22Rv1 (cell line): ENCODE measurements around the gene PARN.

Experiments used
- CTCF ChIP-seq: fragments of 450-650 bp; IDR thresholded peaks from 2 replicates; pipeline ENCODE4 v1.5.1; 2017; ENCODE audit warnings: mild to moderate bottlenecking
- ZFX ChIP-seq: fragments of 450-650 bp; IDR thresholded peaks from 2 replicates; pipeline ENCODE4 v1.6.1; 2017; ENCODE audit warnings: antibody characterized with exemption, borderline replicate concordance

GRCh38 chr16:14635395-14636165 lies 5.5 kb upstream of the PARN start:
- TF ChIP-seq CTCF (no peak), ZFX (no peak)
